A549 (cell line): Measurements from ENCODE around the gene TRIOBP. TPM values are rescaled to one million over a fixed set of nuclear protein-coding genes. Genes with fewer than 3 reads are reported as not detected.
A peak's percentile ranks its signal among the peaks of the same experiment; 100 is the strongest.

Source experiments
- ATAC-seq, 2 experiments: fragments of 200-7000 bp in 1 of 2; fragments of >200 bp in 1 of 2; cut with Nextera tagmentation in 1 of 2; cut with Tn5 transposase in 1 of 2; 3 replicates each; pipeline versions ENCODE4 v1.8.0 to v1.9.1; 2018 to 2020; ENCODE audit warnings: mild to moderate bottlenecking in 1 of 2, moderate library complexity in 1 of 2
- CTCF ChIA-PET: fragments of 300-600 bp; sonication (Branson Sonifier 250); formaldehyde crosslinking; extraction: SDS; loops from one replicate; lab custom pipeline; 2021; ENCODE audit warnings: antibody characterized with exemption, inconsistent platforms; lab: Yijun Ruan, JAX
- POLR2A ChIA-PET: fragments of 350-600 bp; formaldehyde crosslinking; extraction: SDS; loops from one replicate; lab custom pipeline; 2021; ENCODE audit warnings: antibody characterized with exemption, inconsistent platforms; lab: Yijun Ruan, JAX
- DNase-seq, 2 experiments: peaks; one replicate each; pipeline versions ENCODE4 v3.0.0 to v3.0.0-alpha.2; 2011 to 2016; ENCODE audit warnings: low read depth in 1 of 2, low spot score in 1 of 2
- FAIRE-seq: peaks from 2 replicates; lab custom pipeline; 2011; peaks lifted over from hg19 to GRCh38; lab: Jason Lieb, UNC
- H3K27ac ChIP-seq, 2 experiments: fragments of >200 bp; sonication (Bioruptor Twin); formaldehyde crosslinking; 3 replicates each; pipeline ENCODE4 v1.5.1; 2016 to 2017
- H3K4me1 ChIP-seq: fragments of >200 bp; sonication (Bioruptor Twin); formaldehyde crosslinking; 3 replicates; pipeline ENCODE4 v1.6.1; 2016
- H3K4me2 ChIP-seq: fragments of >200 bp; sonication (Bioruptor Twin); formaldehyde crosslinking; 3 replicates; pipeline ENCODE4 v1.6.1; 2016
- H3K4me3 ChIP-seq: fragments of >200 bp; sonication (Bioruptor Twin); formaldehyde crosslinking; 3 replicates; pipeline ENCODE4 v1.5.1; 2016
- H3K9me3 ChIP-seq: fragments of >200 bp; sonication (Bioruptor Twin); formaldehyde crosslinking; 3 replicates; pipeline ENCODE4 v1.6.1; 2016
- BHLHE40 ChIP-seq: IDR thresholded peaks from 2 replicates; pipeline ENCODE4 v1.6.1; 2012; ENCODE audit warnings: low read depth, low read length, inconsistent platforms
- CEBPB ChIP-seq, 2 experiments: fragments of >200 bp in 1 of 2; sonication (Bioruptor Twin) in 1 of 2; formaldehyde crosslinking in 1 of 2; IDR thresholded peaks; 2 replicates each; pipeline ENCODE4 v1.6.1; 2012 to 2016
- CHD2 ChIP-seq: fragments of 150-350 bp; IDR thresholded peaks from 2 replicates; pipeline ENCODE4 v1.6.1; 2014; ENCODE audit warnings: low read length; ENCODE audit not compliant: partially characterized antibody
- EHF ChIP-seq: fragments of 250-450 bp; sonication (Bioruptor Pico); IDR thresholded peaks from 2 replicates; pipeline ENCODE4 v1.5.0; 2020; ENCODE audit warnings: mild to moderate bottlenecking
- FOSL2 ChIP-seq, 2 experiments: fragments of 450-650 bp in 1 of 2; fragments of >200 bp in 1 of 2; sonication (Bioruptor Twin) in 1 of 2; formaldehyde crosslinking; IDR thresholded peaks; 2 replicates each; pipeline versions ENCODE4 v1.5.0 to v1.6.1; 2016 to 2020; ENCODE audit warnings: mild to moderate bottlenecking in 1 of 2, moderate library complexity in 1 of 2
- GATA3 ChIP-seq: IDR thresholded peaks from 2 replicates; pipeline ENCODE4 v1.6.1; 2012; ENCODE audit warnings: borderline replicate concordance
- HDAC2 ChIP-seq: fragments of 200-600 bp; sonication (generic); IDR thresholded peaks from 2 replicates; pipeline ENCODE4 v1.6.1; 2016
- HEYL ChIP-seq: fragments of 250-450 bp; sonication (Bioruptor Pico); IDR thresholded peaks from 2 replicates; pipeline ENCODE4 v1.8.0; 2021; ENCODE audit warnings: mild to moderate bottlenecking, moderate library complexity
- HOXA7 ChIP-seq: fragments of 250-450 bp; sonication (Bioruptor Pico); IDR thresholded peaks from 2 replicates; pipeline ENCODE4 v1.5.0; 2020; ENCODE audit warnings: mild to moderate bottlenecking, moderate library complexity
- HOXB13 ChIP-seq: fragments of 250-450 bp; sonication (Bioruptor Pico); IDR thresholded peaks from 2 replicates; pipeline ENCODE4 v1.5.0; 2020; ENCODE audit warnings: low read depth, mild to moderate bottlenecking, moderate library complexity
- MAFK ChIP-seq: fragments of 450-650 bp; IDR thresholded peaks from 2 replicates; pipeline ENCODE4 v1.6.1; 2014; ENCODE audit not compliant: partially characterized antibody
- NFE2L2 ChIP-seq: fragments of 150-350 bp; conservative IDR thresholded peaks from 2 replicates; pipeline ENCODE4 v1.6.1; 2014; ENCODE audit warnings: low read length
- NR3C1 ChIP-seq: fragments of >200 bp; sonication (Bioruptor Twin); formaldehyde crosslinking; IDR thresholded peaks from 3 replicates; pipeline ENCODE4 v1.6.1; 2017
- POLR2A ChIP-seq: IDR thresholded peaks from 2 replicates; pipeline ENCODE4 v1.6.1; 2012; ENCODE audit warnings: mild to moderate bottlenecking, low read length
- POLR2AphosphoS2 ChIP-seq: conservative IDR thresholded peaks from 2 replicates; pipeline ENCODE4 v1.6.1; 2012; ENCODE audit warnings: low read length, improper control_type of control experiment, inconsistent platforms
- RARB ChIP-seq: fragments of 250-450 bp; sonication (Bioruptor Pico); IDR thresholded peaks from 2 replicates; pipeline ENCODE4 v1.8.0; 2021; ENCODE audit warnings: mild to moderate bottlenecking, moderate library complexity
- RCOR1 ChIP-seq: fragments of 150-350 bp; IDR thresholded peaks from 2 replicates; pipeline ENCODE4 v1.6.1; 2014; ENCODE audit warnings: antibody characterized with exemption, low read length, low read depth
- RFX5 ChIP-seq: fragments of 450-650 bp; IDR thresholded peaks from 2 replicates; pipeline ENCODE4 v1.7.1; 2014; ENCODE audit warnings: antibody characterized with exemption, mild to moderate bottlenecking, moderate library complexity
- TP53 ChIP-seq: fragments of 250-450 bp; sonication (Bioruptor Pico); IDR thresholded peaks from 2 replicates; pipeline ENCODE4 v1.5.0; 2021; ENCODE audit warnings: mild to moderate bottlenecking, moderate library complexity
- ZFP36 ChIP-seq: fragments of 450-650 bp; IDR thresholded peaks from 2 replicates; pipeline ENCODE4 v1.6.1; 2014; ENCODE audit warnings: borderline replicate concordance; ENCODE audit not compliant: partially characterized antibody
- ZSCAN20 ChIP-seq: fragments of 250-450 bp; sonication (Bioruptor Pico); IDR thresholded peaks from 2 replicates; pipeline ENCODE4 v1.8.0; 2022; ENCODE audit warnings: mild to moderate bottlenecking, moderate library complexity
- WGBS: methylation state at CpG from one replicate; pipeline ENCODE4 v1.1.6; 2017; ENCODE audit errors: missing lambda C conversion rate; 5-methylcytosine and 5-hydroxymethylcytosine counted together
- polyA plus RNA-seq, 4 experiments: library from polyadenylated mRNA; depleted of rRNA in 3 of 4; stranded (reverse); fragments of >200 nt; fragmentation: RNase III in 1 of 4; extraction: RNeasy Plus Mini Kit Qiagen cat#74134 plus additional on column Dnase treatment in 1 of 4; gene quantifications; 2 replicates in 3 of 4; 3 replicates in 1 of 4; pipeline ENCODE4 v1.2.3, GENCODE V29; 2011 to 2017
- TF ChIP-seq, protein P1 (sequence below): fragments of >200 bp; sonication (Bioruptor Twin); formaldehyde crosslinking; IDR thresholded peaks from 2 replicates; pipeline ENCODE4 v1.6.1; 2016
- TF ChIP-seq, protein P2 (sequence below): IDR thresholded peaks from 2 replicates; pipeline ENCODE4 v1.6.1; 2012; ENCODE audit warnings: low read depth, borderline replicate concordance
- TF ChIP-seq, protein P3 (sequence below): fragments of >200 bp; sonication (Bioruptor Twin); formaldehyde crosslinking; IDR thresholded peaks from 3 replicates; pipeline ENCODE4 v1.6.1; 2016
- TF ChIP-seq, protein P4 (sequence below): IDR thresholded peaks from 2 replicates; pipeline ENCODE4 v1.6.1; 2012
- TF ChIP-seq, protein P5 (sequence below): fragments of 200-600 bp; sonication (generic); IDR thresholded peaks from 2 replicates; pipeline ENCODE4 v1.6.1; 2016; ENCODE audit warnings: antibody characterized with exemption, mild to moderate bottlenecking, moderate library complexity

Gene TRIOBP
- polyA plus RNA-seq, 2 of the 4 experiments (the other 2 are of a cell fraction) = 15.7 to 26.0 TPM

DNA sequence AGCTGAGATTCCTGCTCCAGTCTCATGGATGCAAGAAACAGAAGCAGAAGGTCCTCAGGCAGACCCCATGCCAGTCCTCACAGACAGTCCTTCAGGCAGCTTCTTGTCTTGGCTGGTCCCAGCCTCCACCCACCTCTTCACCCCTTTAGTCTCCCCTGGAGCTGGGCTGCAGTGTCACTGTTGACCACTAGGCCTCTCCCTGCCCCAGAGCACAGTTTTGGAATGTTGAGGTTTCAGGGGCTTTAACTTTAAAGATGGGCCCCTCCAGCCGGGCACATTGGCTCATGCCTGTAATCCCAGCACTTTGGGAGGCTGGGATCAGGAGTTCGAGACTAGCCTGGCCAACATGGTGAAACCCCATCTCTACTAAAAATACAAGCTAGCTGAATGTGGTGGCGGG, 71.4 kb downstream of the TRIOBP start:
- 100% methylated on average over 2 of the region's 3 CpGs for WGBS
- no peak overlapping the region for H3K27ac ChIP-seq
- H3K4me3 ChIP-seq = no peak overlapping the region
- FAIRE-seq (no peak), ATAC-seq (peak in 1 of 2 experiments; percentile 77; a peak in 4 of 6 replicates), DNase-seq (no peak)
- ChIA-PET CTCF (interaction anchor here (0.5 to 1.8 kb wide), 8 partner anchors 9 to 145 kb away, joined by 3 to 7 read pairs (median 3); no protein-coding TSS in a partner anchor), POLR2A (no interaction called here)
- H3K4me2 ChIP-seq = no peak overlapping the region
- no peaks in the 10 kb centered on the region for H3K4me1 ChIP-seq
- H3K9me3 ChIP-seq = no peaks in the 10 kb centered on the region
- TF ChIP-seq, protein P1, sequence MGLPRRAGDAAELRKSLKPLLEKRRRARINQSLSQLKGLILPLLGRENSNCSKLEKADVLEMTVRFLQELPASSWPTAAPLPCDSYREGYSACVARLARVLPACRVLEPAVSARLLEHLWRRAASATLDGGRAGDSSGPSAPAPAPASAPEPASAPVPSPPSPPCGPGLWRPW = no peak
- TF ChIP-seq TP53 = no peak
- no peak for TF ChIP-seq ZFP36
- TF ChIP-seq NFE2L2 = no peak
- no peak for TF ChIP-seq POLR2A

DNA sequence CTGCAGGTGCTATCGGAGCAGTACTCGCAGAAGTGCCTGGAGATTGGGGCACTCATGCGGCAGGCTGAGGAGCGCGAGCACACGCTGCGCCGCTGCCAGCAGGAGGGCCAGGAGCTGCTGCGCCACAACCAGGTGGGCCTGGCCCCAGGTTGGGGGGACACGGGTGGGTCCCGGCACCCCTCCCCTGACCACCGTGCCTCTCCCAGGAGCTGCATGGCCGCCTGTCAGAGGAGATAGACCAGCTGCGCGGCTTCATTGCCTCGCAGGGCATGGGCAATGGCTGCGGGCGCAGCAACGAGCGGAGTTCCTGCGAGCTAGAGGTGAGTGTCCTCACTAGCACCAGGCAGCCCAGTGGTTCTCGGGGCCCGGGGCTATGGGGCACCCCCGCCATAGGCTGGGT, 72.2 kb downstream of the TRIOBP start:
- 97% methylated on average over 12 of the region's 24 CpGs for WGBS
- no peak for DNase-seq
- POLR2A ChIA-PET = no interaction called here
- no peaks in the 10 kb centered on the region for H3K9me3 ChIP-seq
- H3K4me2 ChIP-seq = no peak overlapping the region
- CTCF ChIA-PET = interaction anchor here (0.5 to 1.8 kb wide), 5 partner anchors 12 to 146 kb away, joined by 3 to 7 read pairs (median 3); no protein-coding TSS in a partner anchor
- H3K4me1 ChIP-seq = no peaks in the 10 kb centered on the region
- TF ChIP-seq HOXB13 (no peak), POLR2A (no peak), FOSL2 (IDR thresholded peaks at IDR 0.05) (no peak), FOSL2 (CRISPR knock-in tag; IDR thresholded peaks at IDR 0.05) (no peak), BHLHE40 (no peak), RFX5 (no peak), HDAC2 (no peak)
- TF ChIP-seq, protein P2, sequence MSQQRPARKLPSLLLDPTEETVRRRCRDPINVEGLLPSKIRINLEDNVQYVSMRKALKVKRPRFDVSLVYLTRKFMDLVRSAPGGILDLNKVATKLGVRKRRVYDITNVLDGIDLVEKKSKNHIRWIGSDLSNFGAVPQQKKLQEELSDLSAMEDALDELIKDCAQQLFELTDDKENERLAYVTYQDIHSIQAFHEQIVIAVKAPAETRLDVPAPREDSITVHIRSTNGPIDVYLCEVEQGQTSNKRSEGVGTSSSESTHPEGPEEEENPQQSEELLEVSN = no peak
- TF ChIP-seq, protein P3, sequence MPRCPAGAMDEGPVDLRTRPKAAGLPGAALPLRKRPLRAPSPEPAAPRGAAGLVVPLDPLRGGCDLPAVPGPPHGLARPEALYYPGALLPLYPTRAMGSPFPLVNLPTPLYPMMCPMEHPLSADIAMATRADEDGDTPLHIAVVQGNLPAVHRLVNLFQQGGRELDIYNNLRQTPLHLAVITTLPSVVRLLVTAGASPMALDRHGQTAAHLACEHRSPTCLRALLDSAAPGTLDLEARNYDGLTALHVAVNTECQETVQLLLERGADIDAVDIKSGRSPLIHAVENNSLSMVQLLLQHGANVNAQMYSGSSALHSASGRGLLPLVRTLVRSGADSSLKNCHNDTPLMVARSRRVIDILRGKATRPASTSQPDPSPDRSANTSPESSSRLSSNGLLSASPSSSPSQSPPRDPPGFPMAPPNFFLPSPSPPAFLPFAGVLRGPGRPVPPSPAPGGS = no peak
- H3K27ac ChIP-seq = no peak overlapping the region
- no peak overlapping the region for H3K4me3 ChIP-seq
- no peak for FAIRE-seq
- ATAC-seq = no peak

DNA sequence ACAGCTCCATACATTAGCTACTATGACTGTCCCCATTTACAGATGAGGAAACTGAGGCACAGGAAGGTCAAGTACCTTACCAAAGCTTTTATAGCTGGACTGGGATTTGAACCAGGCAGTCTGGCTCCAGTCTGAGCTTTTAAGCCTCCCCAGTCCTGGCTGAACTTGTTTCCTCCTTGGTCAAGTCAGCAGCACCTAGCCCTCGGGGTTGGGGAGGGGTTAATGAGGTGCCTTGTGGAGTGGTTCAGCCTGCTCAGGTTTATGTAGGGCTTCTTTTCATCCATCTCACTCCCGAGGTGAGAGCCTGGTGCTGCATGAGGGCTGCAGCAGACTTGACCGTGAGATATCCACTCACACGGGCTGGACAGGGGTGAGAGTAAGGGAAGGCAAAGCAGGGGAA, 74.2 kb downstream of the TRIOBP start:
- no peak overlapping the region for H3K4me3 ChIP-seq
- no peaks in the 10 kb centered on the region for H3K9me3 ChIP-seq
- CTCF ChIA-PET = interaction anchor here (1.0 to 1.6 kb wide), 3 partner anchors 8 to 12 kb away, joined by 3 to 4 read pairs (median 4); no protein-coding TSS in a partner anchor
- POLR2A ChIA-PET = no interaction called here
- 100% methylated on average over 2 of the region's 4 CpGs for WGBS
- FAIRE-seq (no peak), ATAC-seq (no peak), DNase-seq (no peak)
- H3K27ac ChIP-seq = no peak overlapping the region
- TF ChIP-seq HOXB13 = no peak
- TF ChIP-seq TP53 = no peak
- TF ChIP-seq RCOR1 = no peak
- no peak for TF ChIP-seq CEBPB (IDR thresholded peaks at IDR 0.05)
- TF ChIP-seq RARB (CRISPR knock-in tag) = no peak
- no peak for TF ChIP-seq CHD2
- TF ChIP-seq MAFK = no peak
- no peak for TF ChIP-seq ZSCAN20 (CRISPR knock-in tag)
- TF ChIP-seq, protein P4, sequence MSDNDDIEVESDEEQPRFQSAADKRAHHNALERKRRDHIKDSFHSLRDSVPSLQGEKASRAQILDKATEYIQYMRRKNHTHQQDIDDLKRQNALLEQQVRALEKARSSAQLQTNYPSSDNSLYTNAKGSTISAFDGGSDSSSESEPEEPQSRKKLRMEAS = no peak
- no peak for TF ChIP-seq EHF (CRISPR knock-in tag)
- no peak for TF ChIP-seq HOXA7 (CRISPR knock-in tag)
- TF ChIP-seq FOSL2 (IDR thresholded peaks at IDR 0.05) = no peak
- no peak for TF ChIP-seq FOSL2 (CRISPR knock-in tag; IDR thresholded peaks at IDR 0.05)
- TF ChIP-seq NR3C1 = no peak
- TF ChIP-seq GATA3 = no peak
- TF ChIP-seq, protein P5, sequence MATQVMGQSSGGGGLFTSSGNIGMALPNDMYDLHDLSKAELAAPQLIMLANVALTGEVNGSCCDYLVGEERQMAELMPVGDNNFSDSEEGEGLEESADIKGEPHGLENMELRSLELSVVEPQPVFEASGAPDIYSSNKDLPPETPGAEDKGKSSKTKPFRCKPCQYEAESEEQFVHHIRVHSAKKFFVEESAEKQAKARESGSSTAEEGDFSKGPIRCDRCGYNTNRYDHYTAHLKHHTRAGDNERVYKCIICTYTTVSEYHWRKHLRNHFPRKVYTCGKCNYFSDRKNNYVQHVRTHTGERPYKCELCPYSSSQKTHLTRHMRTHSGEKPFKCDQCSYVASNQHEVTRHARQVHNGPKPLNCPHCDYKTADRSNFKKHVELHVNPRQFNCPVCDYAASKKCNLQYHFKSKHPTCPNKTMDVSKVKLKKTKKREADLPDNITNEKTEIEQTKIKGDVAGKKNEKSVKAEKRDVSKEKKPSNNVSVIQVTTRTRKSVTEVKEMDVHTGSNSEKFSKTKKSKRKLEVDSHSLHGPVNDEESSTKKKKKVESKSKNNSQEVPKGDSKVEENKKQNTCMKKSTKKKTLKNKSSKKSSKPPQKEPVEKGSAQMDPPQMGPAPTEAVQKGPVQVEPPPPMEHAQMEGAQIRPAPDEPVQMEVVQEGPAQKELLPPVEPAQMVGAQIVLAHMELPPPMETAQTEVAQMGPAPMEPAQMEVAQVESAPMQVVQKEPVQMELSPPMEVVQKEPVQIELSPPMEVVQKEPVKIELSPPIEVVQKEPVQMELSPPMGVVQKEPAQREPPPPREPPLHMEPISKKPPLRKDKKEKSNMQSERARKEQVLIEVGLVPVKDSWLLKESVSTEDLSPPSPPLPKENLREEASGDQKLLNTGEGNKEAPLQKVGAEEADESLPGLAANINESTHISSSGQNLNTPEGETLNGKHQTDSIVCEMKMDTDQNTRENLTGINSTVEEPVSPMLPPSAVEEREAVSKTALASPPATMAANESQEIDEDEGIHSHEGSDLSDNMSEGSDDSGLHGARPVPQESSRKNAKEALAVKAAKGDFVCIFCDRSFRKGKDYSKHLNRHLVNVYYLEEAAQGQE = no peak
- no peak for TF ChIP-seq POLR2AphosphoS2
- TF ChIP-seq HEYL (CRISPR knock-in tag) = no peak
- H3K4me2 ChIP-seq = no peak overlapping the region
- H3K4me1 ChIP-seq = no peaks in the 10 kb centered on the region
